Measurements from ENCODE around the gene PROKR1. TPM values are rescaled to one million over a fixed set of nuclear protein-coding genes. Genes with fewer than 3 reads are reported as not detected.

PROKR1 gene
- total RNA-seq, 1 donor from 2014 or later = 0.41 TPM

DNA sequence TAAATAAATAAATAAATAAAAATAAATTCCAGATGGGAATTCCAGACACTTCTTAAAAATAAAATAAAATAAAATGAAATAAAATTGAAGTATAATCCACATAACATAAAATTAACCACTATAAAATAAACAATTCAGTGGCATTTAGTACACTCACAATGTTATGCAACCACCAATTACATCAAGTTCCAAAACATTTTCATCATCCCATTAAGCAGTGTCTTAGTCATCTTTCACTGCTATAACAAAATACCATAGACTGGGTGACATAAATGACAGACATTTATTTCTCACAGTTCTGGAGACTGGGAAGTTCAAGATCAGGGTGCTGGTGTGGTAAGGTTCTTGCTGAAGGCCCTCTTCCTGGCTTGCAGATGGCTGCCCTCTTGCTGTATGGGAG lies 22.6 kb upstream of the PROKR1 start:
- H3K27ac Mint-ChIP-seq = no peak overlapping the region
- DNase-seq (ENCODE audit: extremely low spot score, unreplicated experiment) = no peak
- H3K4me1 Mint-ChIP-seq (ENCODE audit: unreplicated experiment) = no peaks in the 10 kb centered on the region
- TF ChIP-seq CTCF (conservative IDR thresholded peaks at IDR 0.05) = no peak
- no peaks in the 10 kb centered on the region for H3K36me3 Mint-ChIP-seq
- no peak overlapping the region for H3K4me3 Mint-ChIP-seq
- H3K27me3 Mint-ChIP-seq = peaks cover under 1% of the 10 kb centered on the region
- no peaks in the 10 kb centered on the region for H3K9me3 Mint-ChIP-seq

DNA sequence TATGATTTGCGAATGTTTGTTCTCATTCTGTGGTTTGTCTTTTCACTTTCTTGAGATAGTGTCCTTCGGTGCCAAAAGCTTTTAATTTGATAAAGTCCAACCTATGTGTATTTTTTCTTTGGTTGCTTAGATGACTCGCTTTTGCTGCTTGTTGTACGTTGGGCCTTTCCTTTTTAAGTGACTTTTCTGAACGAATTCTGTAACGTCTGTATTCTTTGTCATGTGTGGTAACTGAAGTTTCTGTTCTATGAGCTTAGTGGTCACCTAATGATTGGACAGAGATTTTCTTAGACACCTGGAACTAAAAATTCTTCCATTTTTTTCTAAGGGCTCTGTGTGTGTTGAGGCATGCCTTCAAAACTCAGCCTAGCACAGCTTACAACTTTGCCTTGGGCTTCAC lies 19.6 kb upstream of the PROKR1 start:
- Mint-ChIP-seq H3K27me3 (peaks cover 8% of the 10 kb centered on the region), H3K4me3 (no peak overlapping the region), H3K27ac (no peak overlapping the region), H3K9me3 (peaks cover 1% of the 10 kb centered on the region), H3K36me3 (no peaks in the 10 kb centered on the region), H3K4me1 (ENCODE audit: unreplicated experiment) (no peaks in the 10 kb centered on the region)
- no peak for TF ChIP-seq CTCF (conservative IDR thresholded peaks at IDR 0.05)
- DNase-seq (ENCODE audit: extremely low spot score, unreplicated experiment) = no peak

GRCh38 chr2:68627615-68628014 lies 15.8 kb upstream of the PROKR1 start:
- Mint-ChIP-seq H3K9me3 (peaks cover 4% of the 10 kb centered on the region), H3K36me3 (no peaks in the 10 kb centered on the region), H3K27ac (no peak overlapping the region), H3K4me1 (ENCODE audit: unreplicated experiment) (no peaks in the 10 kb centered on the region), H3K27me3 (peaks cover 14% of the 10 kb centered on the region), H3K4me3 (no peak overlapping the region)
- no peak for TF ChIP-seq CTCF (conservative IDR thresholded peaks at IDR 0.05)
- no peak for DNase-seq (ENCODE audit: extremely low spot score, unreplicated experiment)

DNA sequence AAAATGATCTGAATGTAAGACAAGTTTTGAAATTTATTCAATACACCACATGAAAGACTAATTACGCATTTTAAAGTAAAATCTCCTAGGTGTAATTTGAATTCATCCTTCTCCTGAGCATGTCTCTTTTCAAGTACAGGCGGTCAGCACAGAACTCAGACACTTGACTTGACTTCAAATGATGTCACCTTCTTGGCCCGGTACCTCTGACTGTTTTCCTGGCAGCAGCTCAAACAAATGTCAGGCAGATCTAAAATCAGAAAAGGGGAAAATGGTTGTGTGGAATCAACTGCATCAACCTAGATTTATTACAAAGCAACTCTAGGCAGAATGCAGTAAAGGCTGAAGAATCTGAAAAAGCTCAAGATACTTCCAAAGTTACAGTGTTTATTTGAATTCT lies 11.4 kb upstream of the PROKR1 start:
- no peaks in the 10 kb centered on the region for H3K36me3 Mint-ChIP-seq
- H3K27me3 Mint-ChIP-seq = peaks cover 6% of the 10 kb centered on the region
- H3K9me3 Mint-ChIP-seq = peaks cover 4% of the 10 kb centered on the region
- TF ChIP-seq CTCF (conservative IDR thresholded peaks at IDR 0.05) = no peak
- H3K4me1 Mint-ChIP-seq (ENCODE audit: unreplicated experiment) = no peaks in the 10 kb centered on the region
- H3K4me3 Mint-ChIP-seq = no peak overlapping the region
- H3K27ac Mint-ChIP-seq = no peak overlapping the region
- DNase-seq (ENCODE audit: extremely low spot score, unreplicated experiment) = no peak

DNA sequence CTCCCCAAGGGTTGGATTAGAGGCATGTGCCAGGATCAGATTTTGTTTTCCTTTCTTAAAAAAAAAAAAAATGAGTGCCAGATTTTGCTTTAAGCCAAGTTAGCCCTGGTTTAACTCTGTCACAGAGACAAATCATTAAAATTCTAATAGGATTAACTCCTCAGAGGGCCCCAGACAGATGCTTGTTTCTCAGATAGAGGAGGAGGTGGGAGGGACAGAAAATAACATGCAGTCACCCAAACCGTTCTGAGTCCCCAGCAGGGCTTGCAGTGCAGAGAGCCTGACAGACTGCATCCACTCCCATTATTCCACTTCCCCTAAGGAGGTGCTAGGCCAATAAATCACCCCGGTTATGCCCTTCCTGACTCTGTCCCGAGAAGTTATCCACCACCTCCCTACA lies 6.3 kb upstream of the PROKR1 start:
- no peak overlapping the region for H3K4me3 Mint-ChIP-seq
- peaks cover 22% of the 10 kb centered on the region for H3K27me3 Mint-ChIP-seq
- H3K36me3 Mint-ChIP-seq = no peaks in the 10 kb centered on the region
- H3K27ac Mint-ChIP-seq = no peak overlapping the region
- H3K4me1 Mint-ChIP-seq (ENCODE audit: unreplicated experiment) = peaks cover 4% of the 10 kb centered on the region
- DNase-seq (ENCODE audit: extremely low spot score, unreplicated experiment) = no peak
- TF ChIP-seq CTCF (conservative IDR thresholded peaks at IDR 0.05) = no peak
- H3K9me3 Mint-ChIP-seq = peaks cover 10% of the 10 kb centered on the region

GRCh38 chr2:68643874-68644485 lies 601 bp downstream of the PROKR1 start:
- Mint-ChIP-seq H3K9me3 (peaks cover 10% of the 10 kb centered on the region), H3K27me3 (peaks cover 80% of the 10 kb centered on the region)

More at GRCh38 chr2:68643874-68644485, 601 bp downstream of the PROKR1 start:
- DNase-seq (ENCODE audit: extremely low spot score, unreplicated experiment) = no peak
- peak overlapping the region; percentile 79 for H3K4me3 Mint-ChIP-seq
- peaks cover 3% of the 10 kb centered on the region for H3K4me1 Mint-ChIP-seq (ENCODE audit: unreplicated experiment)
- H3K27ac Mint-ChIP-seq = no peak overlapping the region
- H3K36me3 Mint-ChIP-seq = no peaks in the 10 kb centered on the region
- no peak for TF ChIP-seq CTCF (conservative IDR thresholded peaks at IDR 0.05)

All from type B pancreatic cell (in vitro differentiated cells).